ENCODE results near the gene RBBP5. TPM values are rescaled to one million over a fixed set of nuclear protein-coding genes. Genes with fewer than 3 reads are reported as not detected.

The RBBP5 gene
- total RNA-seq, 1 donor: 19.5 TPM

DNA sequence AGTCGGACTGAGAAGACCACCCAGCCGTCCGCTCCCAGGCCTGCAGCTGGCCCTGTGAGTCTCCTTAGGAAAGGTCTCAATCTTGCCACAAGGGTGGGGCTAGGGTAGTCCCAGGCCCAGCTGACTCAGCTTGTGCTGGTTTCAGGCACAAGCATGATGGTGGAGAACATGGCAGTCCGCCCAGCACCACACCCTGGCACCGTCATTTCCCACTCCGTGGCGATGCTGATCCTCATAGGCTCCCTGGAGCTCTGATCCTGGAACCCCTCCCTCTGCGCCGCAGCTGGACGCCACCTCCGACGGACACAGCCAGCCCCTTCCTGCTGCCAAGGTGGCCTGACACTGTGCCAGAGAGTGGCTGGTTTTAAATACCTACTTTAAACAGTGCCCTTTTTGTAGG lies 48.3 kb downstream of the RBBP5 start:
- Histone ChIP-seq H4K20me1 (ENCODE audit: insufficient read depth, low read length) (no peaks in the 10 kb centered on the region), H3K9me3 (ENCODE audit: low read depth, low read length) (no peaks in the 10 kb centered on the region), H3K4me3 (ENCODE audit: insufficient read depth, low read length) (no peak overlapping the region), H3K36me3 (ENCODE audit: insufficient read depth, low read length) (no peaks in the 10 kb centered on the region), H3K4me2 (ENCODE audit: insufficient read depth, low read length) (no peak overlapping the region), H3K79me2 (ENCODE audit: insufficient read depth, low read length) (no peaks in the 10 kb centered on the region), H3K27ac (ENCODE audit: low read depth, low read length) (no peak overlapping the region), H2AFZ (ENCODE audit: low read length) (peak overlapping the region; percentile 41), H3K4me1 (ENCODE audit: insufficient read depth, low read length) (peaks cover 4% of the 10 kb centered on the region), H3K27me3 (ENCODE audit: insufficient read depth, low read length) (no peaks in the 10 kb centered on the region)
- DNase-seq (ENCODE audit: insufficient read length, low spot score, missing footprints): peak; percentile 91
- TF ChIP-seq, protein P1, sequence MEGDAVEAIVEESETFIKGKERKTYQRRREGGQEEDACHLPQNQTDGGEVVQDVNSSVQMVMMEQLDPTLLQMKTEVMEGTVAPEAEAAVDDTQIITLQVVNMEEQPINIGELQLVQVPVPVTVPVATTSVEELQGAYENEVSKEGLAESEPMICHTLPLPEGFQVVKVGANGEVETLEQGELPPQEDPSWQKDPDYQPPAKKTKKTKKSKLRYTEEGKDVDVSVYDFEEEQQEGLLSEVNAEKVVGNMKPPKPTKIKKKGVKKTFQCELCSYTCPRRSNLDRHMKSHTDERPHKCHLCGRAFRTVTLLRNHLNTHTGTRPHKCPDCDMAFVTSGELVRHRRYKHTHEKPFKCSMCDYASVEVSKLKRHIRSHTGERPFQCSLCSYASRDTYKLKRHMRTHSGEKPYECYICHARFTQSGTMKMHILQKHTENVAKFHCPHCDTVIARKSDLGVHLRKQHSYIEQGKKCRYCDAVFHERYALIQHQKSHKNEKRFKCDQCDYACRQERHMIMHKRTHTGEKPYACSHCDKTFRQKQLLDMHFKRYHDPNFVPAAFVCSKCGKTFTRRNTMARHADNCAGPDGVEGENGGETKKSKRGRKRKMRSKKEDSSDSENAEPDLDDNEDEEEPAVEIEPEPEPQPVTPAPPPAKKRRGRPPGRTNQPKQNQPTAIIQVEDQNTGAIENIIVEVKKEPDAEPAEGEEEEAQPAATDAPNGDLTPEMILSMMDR (IDR thresholded peaks at IDR 0.05; ENCODE audit: extremely low read depth, low read depth, low read length): no peak

DNA sequence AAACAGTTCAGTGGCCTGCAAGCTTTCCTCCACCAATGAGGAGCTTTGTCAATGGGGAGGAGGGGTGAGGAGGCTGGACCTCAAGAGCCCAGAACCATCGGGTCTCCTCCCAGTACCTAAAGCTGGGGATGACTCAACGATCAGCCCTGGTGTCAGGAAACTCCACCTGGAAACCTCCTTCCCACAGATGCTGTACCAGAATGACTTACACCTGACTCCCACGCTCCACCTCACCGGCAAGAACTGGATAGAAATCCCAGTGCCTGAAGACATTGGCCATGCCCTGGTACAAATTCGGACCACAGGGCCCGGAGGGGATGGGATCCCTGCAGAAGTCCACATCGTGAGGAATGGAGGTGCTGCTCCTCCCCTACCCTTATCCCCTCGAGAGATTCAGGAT lies 48.9 kb downstream of the RBBP5 start:
- Histone ChIP-seq H3K27me3 (ENCODE audit: insufficient read depth, low read length) (no peaks in the 10 kb centered on the region), H2AFZ (ENCODE audit: low read length) (no peak overlapping the region), H3K4me1 (ENCODE audit: insufficient read depth, low read length) (peaks cover 4% of the 10 kb centered on the region), H3K9me3 (ENCODE audit: low read depth, low read length) (no peaks in the 10 kb centered on the region), H3K4me3 (ENCODE audit: insufficient read depth, low read length) (no peak overlapping the region), H3K27ac (ENCODE audit: low read depth, low read length) (no peak overlapping the region), H3K79me2 (ENCODE audit: insufficient read depth, low read length) (no peaks in the 10 kb centered on the region), H4K20me1 (ENCODE audit: insufficient read depth, low read length) (no peaks in the 10 kb centered on the region), H3K4me2 (ENCODE audit: insufficient read depth, low read length) (no peak overlapping the region), H3K36me3 (ENCODE audit: insufficient read depth, low read length) (no peaks in the 10 kb centered on the region)
- TF ChIP-seq, protein P1 (IDR thresholded peaks at IDR 0.05; ENCODE audit: extremely low read depth, low read depth, low read length): no peak
- DNase-seq (ENCODE audit: insufficient read length, low spot score, missing footprints): no peak

DNA sequence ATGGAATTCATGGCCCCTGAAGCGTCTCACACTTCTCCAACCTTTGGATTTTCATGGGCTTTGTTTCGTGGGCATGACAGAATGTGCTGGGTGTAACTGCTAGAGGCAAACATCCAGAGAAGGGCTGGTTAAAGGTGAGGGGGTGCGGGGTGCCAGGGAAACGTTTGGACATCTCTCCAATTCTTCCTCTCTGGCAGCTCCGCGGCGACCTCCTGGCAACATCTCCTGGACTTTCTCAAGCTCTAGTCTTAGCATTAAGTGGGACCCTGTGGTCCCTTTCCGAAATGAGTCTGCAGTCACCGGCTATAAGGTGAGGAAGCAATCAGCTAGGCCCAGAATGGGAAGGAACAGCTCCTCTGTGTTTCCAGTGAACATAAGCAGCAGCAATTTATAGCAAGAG lies 49.5 kb downstream of the RBBP5 start:
- Histone ChIP-seq H3K27ac (ENCODE audit: low read depth, low read length) (no peak overlapping the region), H3K4me1 (ENCODE audit: insufficient read depth, low read length) (peaks cover 4% of the 10 kb centered on the region), H3K79me2 (ENCODE audit: insufficient read depth, low read length) (no peaks in the 10 kb centered on the region), H4K20me1 (ENCODE audit: insufficient read depth, low read length) (no peaks in the 10 kb centered on the region), H3K4me2 (ENCODE audit: insufficient read depth, low read length) (no peak overlapping the region), H3K4me3 (ENCODE audit: insufficient read depth, low read length) (no peak overlapping the region), H3K36me3 (ENCODE audit: insufficient read depth, low read length) (no peaks in the 10 kb centered on the region), H2AFZ (ENCODE audit: low read length) (no peak overlapping the region), H3K9me3 (ENCODE audit: low read depth, low read length) (no peaks in the 10 kb centered on the region), H3K27me3 (ENCODE audit: insufficient read depth, low read length) (no peaks in the 10 kb centered on the region)
- no peak for DNase-seq (ENCODE audit: insufficient read length, low spot score, missing footprints)
- TF ChIP-seq, protein P1 (IDR thresholded peaks at IDR 0.05; ENCODE audit: extremely low read depth, low read depth, low read length): no peak

DNA sequence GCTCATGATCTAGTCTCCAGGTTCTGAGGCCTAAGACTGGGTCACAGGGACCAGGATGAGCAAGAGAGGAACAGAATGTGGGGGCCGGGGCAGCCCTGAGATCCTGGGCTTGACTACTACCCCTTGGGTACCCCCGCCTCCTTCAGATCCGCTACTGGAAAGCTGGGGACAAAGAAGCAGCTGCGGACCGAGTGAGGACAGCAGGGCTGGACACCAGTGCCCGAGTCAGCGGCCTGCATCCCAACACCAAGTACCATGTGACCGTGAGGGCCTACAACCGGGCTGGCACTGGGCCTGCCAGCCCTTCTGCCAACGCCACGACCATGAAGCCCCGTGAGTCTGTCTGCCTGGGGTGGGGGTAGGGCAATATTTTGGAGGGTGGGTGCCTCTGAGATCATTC lies 50.0 kb downstream of the RBBP5 start:
- Histone ChIP-seq H3K27ac (ENCODE audit: low read depth, low read length) (no peak overlapping the region), H3K4me2 (ENCODE audit: insufficient read depth, low read length) (no peak overlapping the region), H3K79me2 (ENCODE audit: insufficient read depth, low read length) (no peaks in the 10 kb centered on the region), H4K20me1 (ENCODE audit: insufficient read depth, low read length) (no peaks in the 10 kb centered on the region), H2AFZ (ENCODE audit: low read length) (no peak overlapping the region), H3K9me3 (ENCODE audit: low read depth, low read length) (no peaks in the 10 kb centered on the region), H3K36me3 (ENCODE audit: insufficient read depth, low read length) (no peaks in the 10 kb centered on the region), H3K27me3 (ENCODE audit: insufficient read depth, low read length) (no peaks in the 10 kb centered on the region), H3K4me3 (ENCODE audit: insufficient read depth, low read length) (no peak overlapping the region), H3K4me1 (ENCODE audit: insufficient read depth, low read length) (peaks cover 4% of the 10 kb centered on the region)
- TF ChIP-seq, protein P1 (IDR thresholded peaks at IDR 0.05; ENCODE audit: extremely low read depth, low read depth, low read length): no peak
- peak; percentile 38 for DNase-seq (ENCODE audit: insufficient read length, low spot score, missing footprints)

All from osteoblast (primary cell).